IPS DF 4.7 (cell line): ENCODE data around the gene CAST.

Source experiments
- DNase-seq: peaks from one replicate; pipeline ENCODE4 v3.0.0-alpha.2; 2013; ENCODE audit warnings: low spot score; ENCODE audit errors: extremely low read depth

The CAST gene

DNA sequence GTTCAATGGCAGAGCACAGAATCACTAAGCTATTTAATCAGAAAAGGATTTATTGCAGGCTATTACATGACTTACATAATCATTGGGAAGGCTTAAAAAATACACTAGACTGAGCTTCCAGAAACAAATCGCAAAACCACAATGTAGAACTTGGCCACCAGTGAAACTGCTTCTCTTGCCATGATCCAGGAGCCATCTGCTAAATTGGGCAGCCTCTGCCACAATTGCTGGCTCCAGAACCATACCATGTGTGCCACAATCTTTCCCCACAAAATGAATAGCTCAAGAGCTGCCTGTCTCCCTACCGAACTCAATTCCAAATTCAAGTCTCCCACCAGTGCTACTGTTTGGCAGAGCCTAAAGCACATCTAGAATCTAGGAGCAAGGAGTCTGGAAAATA is 155.3 kb downstream of the CAST start:
- no peak for DNase-seq

GRCh38 chr5:96818125-96818788 is 156.1 kb downstream of the CAST start:
- DNase-seq = no peak

GRCh38 chr5:96819806-96820205 is 157.6 kb downstream of the CAST start:
- DNase-seq = no peak

DNA sequence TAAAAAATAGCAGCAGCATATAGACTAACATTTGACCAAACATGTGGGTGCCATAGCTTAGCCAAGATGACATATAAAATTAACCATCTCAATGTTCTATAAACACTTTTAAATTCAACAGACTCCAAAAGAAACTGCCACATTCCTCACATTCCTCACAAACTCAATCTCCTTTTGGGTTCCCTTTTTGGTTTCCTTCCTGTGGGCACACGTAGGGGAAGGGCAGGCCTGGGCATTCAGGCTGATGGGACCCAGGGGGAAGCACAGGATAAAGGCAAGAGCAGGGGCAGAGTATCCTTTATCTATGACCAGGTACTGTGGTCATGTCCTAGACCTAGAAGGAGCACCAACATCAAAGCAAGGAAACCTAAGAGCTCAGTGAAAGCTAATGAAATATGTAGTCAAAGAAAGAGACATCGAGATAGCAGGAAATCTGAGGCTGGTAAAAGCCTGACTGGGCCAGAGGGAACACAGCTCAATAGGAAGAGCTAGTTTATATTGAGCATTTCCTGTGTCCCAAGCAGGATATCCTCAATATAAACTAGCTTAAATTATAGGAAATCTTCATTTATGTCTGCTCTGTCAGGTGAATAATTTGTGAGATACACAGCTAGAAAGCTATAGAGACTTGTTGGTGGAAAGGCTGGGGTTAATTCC is 159.2 kb downstream of the CAST start:
- DNase-seq = no peak

- no peak for DNase-seq
These were observed 160.7 kb downstream of the CAST start for GRCh38 chr5:96822686-96823459.

DNA sequence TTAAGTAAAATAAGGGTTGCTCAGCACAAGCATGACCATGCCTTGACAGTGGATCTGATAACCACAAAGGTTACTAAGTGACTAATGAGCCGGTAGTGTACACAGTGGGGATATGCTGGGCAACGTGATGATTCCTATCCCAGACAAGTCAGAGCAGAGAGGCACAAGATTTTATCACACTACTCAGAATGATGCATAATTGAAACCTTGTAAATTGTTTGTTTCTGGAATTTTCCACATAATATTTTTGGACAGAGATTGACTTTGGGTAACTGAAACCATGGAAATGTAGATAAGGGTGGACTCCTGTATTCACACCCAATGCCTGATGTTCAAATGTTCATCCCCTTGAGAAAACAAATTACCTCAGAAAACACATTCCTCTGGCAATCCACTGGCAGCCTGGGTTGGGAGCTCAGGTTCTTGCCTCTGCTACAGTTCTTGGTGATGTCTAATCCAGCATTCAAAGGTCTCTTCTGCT is 161.8 kb downstream of the CAST start:
- no peak for DNase-seq
